ENCODE data around the gene DHX58.

GRCh38 chr17:42111871-42112551 is 503 bp downstream of the DHX58 start:
- TF ChIP-seq, protein P1, sequence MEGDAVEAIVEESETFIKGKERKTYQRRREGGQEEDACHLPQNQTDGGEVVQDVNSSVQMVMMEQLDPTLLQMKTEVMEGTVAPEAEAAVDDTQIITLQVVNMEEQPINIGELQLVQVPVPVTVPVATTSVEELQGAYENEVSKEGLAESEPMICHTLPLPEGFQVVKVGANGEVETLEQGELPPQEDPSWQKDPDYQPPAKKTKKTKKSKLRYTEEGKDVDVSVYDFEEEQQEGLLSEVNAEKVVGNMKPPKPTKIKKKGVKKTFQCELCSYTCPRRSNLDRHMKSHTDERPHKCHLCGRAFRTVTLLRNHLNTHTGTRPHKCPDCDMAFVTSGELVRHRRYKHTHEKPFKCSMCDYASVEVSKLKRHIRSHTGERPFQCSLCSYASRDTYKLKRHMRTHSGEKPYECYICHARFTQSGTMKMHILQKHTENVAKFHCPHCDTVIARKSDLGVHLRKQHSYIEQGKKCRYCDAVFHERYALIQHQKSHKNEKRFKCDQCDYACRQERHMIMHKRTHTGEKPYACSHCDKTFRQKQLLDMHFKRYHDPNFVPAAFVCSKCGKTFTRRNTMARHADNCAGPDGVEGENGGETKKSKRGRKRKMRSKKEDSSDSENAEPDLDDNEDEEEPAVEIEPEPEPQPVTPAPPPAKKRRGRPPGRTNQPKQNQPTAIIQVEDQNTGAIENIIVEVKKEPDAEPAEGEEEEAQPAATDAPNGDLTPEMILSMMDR (IDR thresholded peaks at IDR 0.05) = no peak
- TF ChIP-seq EZH2phosphoT487 (IDR thresholded peaks at IDR 0.05; ENCODE audit: borderline replicate concordance, low read depth) = no peak
- TF ChIP-seq, protein P2, sequence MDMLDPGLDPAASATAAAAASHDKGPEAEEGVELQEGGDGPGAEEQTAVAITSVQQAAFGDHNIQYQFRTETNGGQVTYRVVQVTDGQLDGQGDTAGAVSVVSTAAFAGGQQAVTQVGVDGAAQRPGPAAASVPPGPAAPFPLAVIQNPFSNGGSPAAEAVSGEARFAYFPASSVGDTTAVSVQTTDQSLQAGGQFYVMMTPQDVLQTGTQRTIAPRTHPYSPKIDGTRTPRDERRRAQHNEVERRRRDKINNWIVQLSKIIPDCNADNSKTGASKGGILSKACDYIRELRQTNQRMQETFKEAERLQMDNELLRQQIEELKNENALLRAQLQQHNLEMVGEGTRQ (IDR thresholded peaks at IDR 0.05; ENCODE audit: borderline replicate concordance, low read depth, low read length) = no peak
- no peak for TF ChIP-seq REST (IDR thresholded peaks at IDR 0.05; ENCODE audit: low read depth, low read length)

All from SK-N-SH (cell line).